ENCODE measurements around the gene KCNK16.

GRCh38 chr6:39341352-39341751 is 18.9 kb upstream of the KCNK16 start:
- TF ChIP-seq CTCF (IDR thresholded peaks at IDR 0.05): no peak
- TF ChIP-seq POLR2A (IDR thresholded peaks at IDR 0.05): no peak

Data from heart left ventricle (tissue), 13 donors.